Loucy (cell line): ENCODE measurements around the gene ALDH18A1.

Source experiments
- EZH2phosphoT487 ChIP-seq: fragments of 200-600 bp; IDR thresholded peaks from 2 replicates; pipeline ENCODE4 v1.6.1; 2018; ENCODE audit warnings: antibody characterized with exemption, mild to moderate bottlenecking, moderate library complexity, borderline replicate concordance
- TF ChIP-seq, protein P1 (sequence below): fragments of 200-600 bp; sonication (generic); conservative IDR thresholded peaks from 2 replicates; pipeline ENCODE4 v1.5.1; 2014; ENCODE audit warnings: mild to moderate bottlenecking, antibody characterized with exemption, low read length

DNA sequence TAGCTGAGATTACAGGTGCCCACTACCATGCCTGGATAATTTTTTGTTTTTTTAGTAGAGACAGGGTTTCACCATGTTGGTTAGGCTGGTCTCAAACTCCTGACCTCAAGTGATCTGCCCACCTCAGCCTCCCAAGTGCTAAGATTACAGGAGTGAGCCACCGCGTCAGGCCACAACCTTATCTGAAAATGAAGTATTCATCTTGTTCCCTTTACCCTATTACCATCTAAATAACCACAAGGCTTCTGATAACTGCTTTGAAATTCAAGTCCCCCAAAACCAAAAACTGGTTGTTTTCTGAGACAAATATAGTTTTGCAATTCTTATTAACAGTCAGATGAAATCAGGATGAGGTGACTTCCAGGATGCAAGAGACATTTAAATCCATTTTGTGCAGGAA is 34.8 kb upstream of the ALDH18A1 start:
- TF ChIP-seq, protein P1, sequence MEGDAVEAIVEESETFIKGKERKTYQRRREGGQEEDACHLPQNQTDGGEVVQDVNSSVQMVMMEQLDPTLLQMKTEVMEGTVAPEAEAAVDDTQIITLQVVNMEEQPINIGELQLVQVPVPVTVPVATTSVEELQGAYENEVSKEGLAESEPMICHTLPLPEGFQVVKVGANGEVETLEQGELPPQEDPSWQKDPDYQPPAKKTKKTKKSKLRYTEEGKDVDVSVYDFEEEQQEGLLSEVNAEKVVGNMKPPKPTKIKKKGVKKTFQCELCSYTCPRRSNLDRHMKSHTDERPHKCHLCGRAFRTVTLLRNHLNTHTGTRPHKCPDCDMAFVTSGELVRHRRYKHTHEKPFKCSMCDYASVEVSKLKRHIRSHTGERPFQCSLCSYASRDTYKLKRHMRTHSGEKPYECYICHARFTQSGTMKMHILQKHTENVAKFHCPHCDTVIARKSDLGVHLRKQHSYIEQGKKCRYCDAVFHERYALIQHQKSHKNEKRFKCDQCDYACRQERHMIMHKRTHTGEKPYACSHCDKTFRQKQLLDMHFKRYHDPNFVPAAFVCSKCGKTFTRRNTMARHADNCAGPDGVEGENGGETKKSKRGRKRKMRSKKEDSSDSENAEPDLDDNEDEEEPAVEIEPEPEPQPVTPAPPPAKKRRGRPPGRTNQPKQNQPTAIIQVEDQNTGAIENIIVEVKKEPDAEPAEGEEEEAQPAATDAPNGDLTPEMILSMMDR: no peak
- TF ChIP-seq EZH2phosphoT487: no peak
